ENCODE data around the gene VPS37C. TPM values are rescaled to one million over a fixed set of nuclear protein-coding genes. Genes with fewer than 3 reads are reported as not detected.

Gene VPS37C
- total RNA-seq, 1 experiment from 2014 or later = 23.4 TPM

DNA sequence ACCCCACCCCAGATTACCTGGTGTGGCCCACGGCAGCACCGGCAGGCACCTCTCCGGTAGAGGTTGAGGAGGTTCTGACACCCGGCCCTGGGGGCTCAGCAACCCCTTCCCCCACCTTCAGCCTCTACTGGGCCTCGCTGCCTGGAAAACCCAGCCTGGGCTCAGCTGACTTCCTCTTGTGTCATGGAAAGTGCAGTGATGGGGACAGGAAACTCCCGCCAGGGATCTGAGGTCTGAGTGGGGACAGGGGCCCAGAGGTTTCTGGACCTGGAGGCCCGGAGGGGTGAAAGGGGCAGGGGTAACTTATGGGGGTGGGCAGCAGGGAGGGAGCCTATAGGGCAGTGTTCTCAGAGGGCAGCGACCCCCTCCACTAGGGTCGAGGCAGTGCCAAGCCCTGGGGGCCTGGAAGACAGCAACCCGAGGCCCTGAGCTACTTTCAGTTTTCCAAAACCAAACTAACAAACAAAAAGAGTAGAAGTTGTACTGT lies 68.9 kb downstream of the VPS37C start (continued):
- TF ChIP-seq, protein P1, sequence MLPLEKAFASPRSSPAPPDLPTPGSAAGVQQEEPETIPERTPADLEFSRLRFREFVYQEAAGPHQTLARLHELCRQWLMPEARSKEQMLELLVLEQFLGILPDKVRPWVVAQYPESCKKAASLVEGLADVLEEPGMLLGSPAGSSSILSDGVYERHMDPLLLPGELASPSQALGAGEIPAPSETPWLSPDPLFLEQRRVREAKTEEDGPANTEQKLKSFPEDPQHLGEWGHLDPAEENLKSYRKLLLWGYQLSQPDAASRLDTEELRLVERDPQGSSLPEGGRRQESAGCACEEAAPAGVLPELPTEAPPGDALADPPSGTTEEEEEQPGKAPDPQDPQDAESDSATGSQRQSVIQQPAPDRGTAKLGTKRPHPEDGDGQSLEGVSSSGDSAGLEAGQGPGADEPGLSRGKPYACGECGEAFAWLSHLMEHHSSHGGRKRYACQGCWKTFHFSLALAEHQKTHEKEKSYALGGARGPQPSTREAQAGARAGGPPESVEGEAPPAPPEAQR (CRISPR knock-in tag; IDR thresholded peaks at IDR 0.05) = no peak
- TF ChIP-seq ATF1 (CRISPR knock-in tag; IDR thresholded peaks at IDR 0.05) = no peak
- TF ChIP-seq, protein P2, sequence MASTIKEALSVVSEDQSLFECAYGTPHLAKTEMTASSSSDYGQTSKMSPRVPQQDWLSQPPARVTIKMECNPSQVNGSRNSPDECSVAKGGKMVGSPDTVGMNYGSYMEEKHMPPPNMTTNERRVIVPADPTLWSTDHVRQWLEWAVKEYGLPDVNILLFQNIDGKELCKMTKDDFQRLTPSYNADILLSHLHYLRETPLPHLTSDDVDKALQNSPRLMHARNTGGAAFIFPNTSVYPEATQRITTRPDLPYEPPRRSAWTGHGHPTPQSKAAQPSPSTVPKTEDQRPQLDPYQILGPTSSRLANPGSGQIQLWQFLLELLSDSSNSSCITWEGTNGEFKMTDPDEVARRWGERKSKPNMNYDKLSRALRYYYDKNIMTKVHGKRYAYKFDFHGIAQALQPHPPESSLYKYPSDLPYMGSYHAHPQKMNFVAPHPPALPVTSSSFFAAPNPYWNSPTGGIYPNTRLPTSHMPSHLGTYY (CRISPR knock-in tag; IDR thresholded peaks at IDR 0.05) = no peak

DNA sequence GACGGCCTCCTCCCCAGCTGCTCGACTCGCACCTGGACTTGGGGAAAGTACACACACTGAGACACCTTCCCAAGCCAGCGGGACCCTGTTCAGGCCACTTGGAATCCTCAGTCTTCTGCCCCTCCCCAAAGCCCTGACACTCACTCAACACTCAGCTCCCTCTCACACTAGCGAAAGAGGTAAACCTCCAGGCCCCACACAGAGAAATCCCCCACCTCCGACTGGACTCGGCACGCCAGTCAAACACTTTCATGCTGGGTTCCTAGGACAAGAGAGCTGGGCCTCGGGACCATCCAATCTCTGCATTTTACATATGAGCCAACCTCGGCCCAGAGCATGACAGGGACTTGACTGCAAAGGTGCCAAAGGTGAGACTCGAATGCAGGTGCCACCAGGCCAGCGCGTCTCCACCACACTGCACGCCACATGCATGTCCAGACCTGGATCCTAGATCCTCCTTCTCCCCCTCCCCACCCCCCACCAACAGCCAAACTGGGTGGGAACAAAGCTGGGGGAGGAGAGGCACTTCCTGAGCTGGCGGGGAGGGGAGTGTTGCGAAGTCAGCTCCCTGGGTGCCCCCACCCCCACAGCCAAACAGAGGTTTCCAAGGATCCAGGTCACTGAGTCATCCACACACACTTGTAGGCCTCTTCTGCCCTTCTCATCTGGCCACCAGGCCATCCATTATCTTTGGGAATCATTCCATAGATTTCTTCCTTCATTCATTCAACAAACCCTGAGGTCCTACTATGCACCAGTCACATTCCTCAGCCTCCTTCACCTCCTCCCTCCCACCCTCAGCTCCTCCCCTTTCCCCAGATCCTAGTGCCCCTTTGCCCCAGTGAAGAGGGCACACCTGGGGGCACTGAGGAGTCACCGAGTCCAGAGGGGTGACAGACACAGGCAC lies 69.6 kb downstream of the VPS37C start:
- Mint-ChIP-seq H3K27me3 (ENCODE audit: low read depth) (no peaks in the 10 kb centered on the region; the same call in 1 of the 2 replicates), H3K36me3 (peaks cover 8% of the 10 kb centered on the region), H3K27ac (no peak overlapping the region), H3K4me1 (peaks cover 12% of the 10 kb centered on the region), H3K4me3 (no peak overlapping the region), H3K9me3 (peaks cover 25% of the 10 kb centered on the region)
- ATAC-seq (no peak; the same call in 1 of the 2 replicates), DNase-seq (ENCODE audit: low spot score) (no peak)
- POLR2A ChIA-PET = interaction anchor here (1.4 kb wide), 1 partner anchor 28 kb away, joined by 3 read pairs; no protein-coding TSS in a partner anchor
- CTCF ChIA-PET = interaction anchor here (1.1 to 1.8 kb wide), 5 partner anchors 10 to 176 kb away, joined by 3 to 5 read pairs (median 3); no protein-coding TSS in a partner anchor
- TF ChIP-seq, protein P3, sequence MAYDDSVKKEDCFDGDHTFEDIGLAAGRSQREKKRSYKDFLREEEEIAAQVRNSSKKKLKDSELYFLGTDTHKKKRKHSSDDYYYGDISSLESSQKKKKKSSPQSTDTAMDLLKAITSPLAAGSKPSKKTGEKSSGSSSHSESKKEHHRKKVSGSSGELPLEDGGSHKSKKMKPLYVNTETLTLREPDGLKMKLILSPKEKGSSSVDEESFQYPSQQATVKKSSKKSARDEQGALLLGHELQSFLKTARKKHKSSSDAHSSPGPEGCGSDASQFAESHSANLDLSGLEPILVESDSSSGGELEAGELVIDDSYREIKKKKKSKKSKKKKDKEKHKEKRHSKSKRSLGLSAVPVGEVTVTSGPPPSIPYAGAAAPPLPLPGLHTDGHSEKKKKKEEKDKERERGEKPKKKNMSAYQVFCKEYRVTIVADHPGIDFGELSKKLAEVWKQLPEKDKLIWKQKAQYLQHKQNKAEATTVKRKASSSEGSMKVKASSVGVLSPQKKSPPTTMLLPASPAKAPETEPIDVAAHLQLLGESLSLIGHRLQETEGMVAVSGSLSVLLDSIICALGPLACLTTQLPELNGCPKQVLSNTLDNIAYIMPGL (CRISPR knock-in tag; IDR thresholded peaks at IDR 0.05) = no peak
- TF ChIP-seq FOXP1 (CRISPR knock-in tag; IDR thresholded peaks at IDR 0.05; ENCODE audit: borderline replicate concordance) (no peak), TEAD1 (CRISPR knock-in tag; IDR thresholded peaks at IDR 0.05) (no peak), SMAD3 (CRISPR knock-in tag; IDR thresholded peaks at IDR 0.05; ENCODE audit: borderline replicate concordance) (no peak), ELF4 (CRISPR knock-in tag; IDR thresholded peaks at IDR 0.05; ENCODE audit: low read depth) (no peak), ZNF263 (CRISPR knock-in tag; IDR thresholded peaks at IDR 0.05; ENCODE audit: low read depth) (no peak), JUN (CRISPR knock-in tag; IDR thresholded peaks at IDR 0.05) (no peak), NR3C1 (CRISPR knock-in tag; conservative IDR thresholded peaks at IDR 0.05; ENCODE audit: low read depth) (no peak)
- TF ChIP-seq, protein P4, sequence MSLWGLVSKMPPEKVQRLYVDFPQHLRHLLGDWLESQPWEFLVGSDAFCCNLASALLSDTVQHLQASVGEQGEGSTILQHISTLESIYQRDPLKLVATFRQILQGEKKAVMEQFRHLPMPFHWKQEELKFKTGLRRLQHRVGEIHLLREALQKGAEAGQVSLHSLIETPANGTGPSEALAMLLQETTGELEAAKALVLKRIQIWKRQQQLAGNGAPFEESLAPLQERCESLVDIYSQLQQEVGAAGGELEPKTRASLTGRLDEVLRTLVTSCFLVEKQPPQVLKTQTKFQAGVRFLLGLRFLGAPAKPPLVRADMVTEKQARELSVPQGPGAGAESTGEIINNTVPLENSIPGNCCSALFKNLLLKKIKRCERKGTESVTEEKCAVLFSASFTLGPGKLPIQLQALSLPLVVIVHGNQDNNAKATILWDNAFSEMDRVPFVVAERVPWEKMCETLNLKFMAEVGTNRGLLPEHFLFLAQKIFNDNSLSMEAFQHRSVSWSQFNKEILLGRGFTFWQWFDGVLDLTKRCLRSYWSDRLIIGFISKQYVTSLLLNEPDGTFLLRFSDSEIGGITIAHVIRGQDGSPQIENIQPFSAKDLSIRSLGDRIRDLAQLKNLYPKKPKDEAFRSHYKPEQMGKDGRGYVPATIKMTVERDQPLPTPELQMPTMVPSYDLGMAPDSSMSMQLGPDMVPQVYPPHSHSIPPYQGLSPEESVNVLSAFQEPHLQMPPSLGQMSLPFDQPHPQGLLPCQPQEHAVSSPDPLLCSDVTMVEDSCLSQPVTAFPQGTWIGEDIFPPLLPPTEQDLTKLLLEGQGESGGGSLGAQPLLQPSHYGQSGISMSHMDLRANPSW (CRISPR knock-in tag; conservative IDR thresholded peaks at IDR 0.05; ENCODE audit: low read depth) = no peak
- TF ChIP-seq, protein P2 (CRISPR knock-in tag; IDR thresholded peaks at IDR 0.05) = no peak
